Uterus (tissue), 2 donors: ENCODE data around the gene PPEF1.

Source experiments
- POLR2A ChIP-seq, 2 donors: fragments of 450-650 bp; IDR thresholded peaks; one replicate each; pipeline ENCODE4 v1.6.1; 2016; ENCODE audit warnings: antibody characterized with exemption in 2 of 2, mild to moderate bottlenecking in 1 of 2, moderate library complexity in 1 of 2
- TF ChIP-seq, protein P1 (sequence below), 4 experiments: fragments of 200-600 bp in 2 of 4; fragments of 450-650 bp in 2 of 4; sonication (generic) in 2 of 4; IDR thresholded peaks; one replicate each; pipeline ENCODE4 v1.5.1; 2016 to 2019; ENCODE audit warnings: antibody characterized with exemption in 4 of 4, mild to moderate bottlenecking in 2 of 4, moderate library complexity in 1 of 4

DNA sequence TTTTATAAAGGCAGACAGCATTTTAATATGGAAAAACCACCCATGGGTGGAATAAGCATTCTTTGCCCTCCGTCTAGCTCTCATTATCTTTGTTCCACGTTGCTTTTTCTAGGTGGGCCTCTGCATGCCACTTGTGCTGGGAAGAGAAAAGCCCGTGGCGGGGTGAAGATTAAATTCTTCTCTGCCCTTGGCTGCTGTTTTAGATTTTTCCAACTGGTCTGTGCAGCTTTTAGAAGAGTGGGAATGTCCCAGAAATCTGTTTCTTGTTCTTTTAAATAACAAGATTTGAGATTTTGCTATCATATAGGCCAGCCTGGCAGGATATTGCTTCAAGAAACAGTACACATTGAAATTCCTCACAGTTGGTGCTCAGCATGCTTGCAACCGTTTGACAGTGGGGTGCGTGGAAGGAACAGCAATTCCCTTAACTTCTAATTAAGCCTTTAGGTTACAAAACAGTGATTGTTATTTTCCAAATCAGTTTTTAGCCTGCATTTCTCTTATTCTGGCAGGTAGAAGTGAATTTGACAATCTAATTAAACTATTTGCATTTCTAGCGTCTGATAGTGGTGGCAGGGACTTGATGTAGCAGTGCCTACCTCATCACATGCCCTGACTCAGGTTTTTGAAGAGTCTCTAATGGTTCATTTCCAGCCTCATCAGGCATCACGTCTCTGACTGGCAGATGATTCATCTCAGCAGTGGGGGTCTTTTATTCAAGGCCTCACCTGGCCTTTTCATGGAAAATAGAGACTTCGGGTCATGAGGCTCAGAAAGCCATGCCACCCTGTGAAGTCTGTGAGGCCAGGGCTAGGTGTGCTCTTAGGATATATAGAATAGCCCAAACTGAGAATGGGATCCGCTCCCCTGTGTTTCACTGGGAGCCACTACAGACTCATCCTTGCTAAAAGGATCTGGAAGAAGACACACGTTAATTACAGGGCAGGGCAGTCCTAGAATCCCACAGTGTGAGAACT is 50.8 kb downstream of the PPEF1 start:
- no peak for TF ChIP-seq POLR2A (IDR thresholded peaks at IDR 0.05)
- TF ChIP-seq, protein P1, sequence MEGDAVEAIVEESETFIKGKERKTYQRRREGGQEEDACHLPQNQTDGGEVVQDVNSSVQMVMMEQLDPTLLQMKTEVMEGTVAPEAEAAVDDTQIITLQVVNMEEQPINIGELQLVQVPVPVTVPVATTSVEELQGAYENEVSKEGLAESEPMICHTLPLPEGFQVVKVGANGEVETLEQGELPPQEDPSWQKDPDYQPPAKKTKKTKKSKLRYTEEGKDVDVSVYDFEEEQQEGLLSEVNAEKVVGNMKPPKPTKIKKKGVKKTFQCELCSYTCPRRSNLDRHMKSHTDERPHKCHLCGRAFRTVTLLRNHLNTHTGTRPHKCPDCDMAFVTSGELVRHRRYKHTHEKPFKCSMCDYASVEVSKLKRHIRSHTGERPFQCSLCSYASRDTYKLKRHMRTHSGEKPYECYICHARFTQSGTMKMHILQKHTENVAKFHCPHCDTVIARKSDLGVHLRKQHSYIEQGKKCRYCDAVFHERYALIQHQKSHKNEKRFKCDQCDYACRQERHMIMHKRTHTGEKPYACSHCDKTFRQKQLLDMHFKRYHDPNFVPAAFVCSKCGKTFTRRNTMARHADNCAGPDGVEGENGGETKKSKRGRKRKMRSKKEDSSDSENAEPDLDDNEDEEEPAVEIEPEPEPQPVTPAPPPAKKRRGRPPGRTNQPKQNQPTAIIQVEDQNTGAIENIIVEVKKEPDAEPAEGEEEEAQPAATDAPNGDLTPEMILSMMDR (IDR thresholded peaks at IDR 0.05): no peak
